Ishikawa (cell line): ENCODE results near the gene KRTCAP2.

Source experiments
- CEBPB ChIP-seq: IDR thresholded peaks from 2 replicates; pipeline ENCODE4 v1.6.1; 2012
- CREB1 ChIP-seq: IDR thresholded peaks from 2 replicates; pipeline ENCODE4 v1.6.1; 2012; ENCODE audit warnings: low read depth
- EGR1 ChIP-seq: IDR thresholded peaks from 2 replicates; pipeline ENCODE4 v1.6.1; 2012
- EP300 ChIP-seq: IDR thresholded peaks from 2 replicates; pipeline ENCODE4 v1.6.1; 2012; ENCODE audit warnings: borderline replicate concordance
- FOXM1 ChIP-seq: IDR thresholded peaks from 2 replicates; pipeline ENCODE4 v1.6.1; 2012; ENCODE audit warnings: low read depth, borderline replicate concordance
- MAX ChIP-seq: IDR thresholded peaks from 2 replicates; pipeline ENCODE4 v1.6.1; 2012
- NFIC ChIP-seq: IDR thresholded peaks from 2 replicates; pipeline ENCODE4 v1.6.1; 2012
- RAD21 ChIP-seq: IDR thresholded peaks from 2 replicates; pipeline ENCODE4 v1.6.1; 2012; ENCODE audit warnings: low read depth
- REST ChIP-seq: IDR thresholded peaks from 2 replicates; pipeline ENCODE4 v1.6.1; 2012; ENCODE audit warnings: low read depth, mild to moderate bottlenecking
- TAF1 ChIP-seq: IDR thresholded peaks from 2 replicates; pipeline ENCODE4 v1.6.1; 2012; ENCODE audit warnings: low read depth, mild to moderate bottlenecking
- TCF12 ChIP-seq: IDR thresholded peaks from 2 replicates; pipeline ENCODE4 v1.6.1; 2012; ENCODE audit warnings: low read depth
- TEAD4 ChIP-seq: IDR thresholded peaks from 2 replicates; pipeline ENCODE4 v1.6.1; 2012
- USF1 ChIP-seq: IDR thresholded peaks from 2 replicates; pipeline ENCODE4 v1.6.1; 2012
- YY1 ChIP-seq: IDR thresholded peaks from 2 replicates; pipeline ENCODE4 v1.6.1; 2012; ENCODE audit warnings: low read depth
- ZBTB7A ChIP-seq: IDR thresholded peaks from 2 replicates; pipeline ENCODE4 v1.6.1; 2012; ENCODE audit warnings: low read depth

The KRTCAP2 gene

GRCh38 chr1:155172732-155173477 is at the start of gene KRTCAP2:
KRTCAP2 (minus strand) TSS chr1:155173304; CDS start chr1:155173224, 80 bp downstream.
- TF ChIP-seq YY1: peak; percentile 45; the same call in 1 of the 2 replicates
- TF ChIP-seq EP300: no peak; the same call in 1 of the 2 replicates
- no peak for TF ChIP-seq USF1
- no peak for TF ChIP-seq FOXM1
- TF ChIP-seq EGR1: no peak
- TF ChIP-seq MAX: no peak
- TF ChIP-seq CREB1: 0 out of 2 replicates have a peak, but pooled peaks have one; percentile 15
- TF ChIP-seq CEBPB: no peak
- TF ChIP-seq REST: no peak
- peak; percentile 29; the same call in 1 of the 2 replicates for TF ChIP-seq RAD21
- TF ChIP-seq TAF1: peak; percentile 85
- TF ChIP-seq TCF12: no peak; the same call in none of the 2 replicates
- TF ChIP-seq ZBTB7A: peak; percentile 80
- no peak for TF ChIP-seq TEAD4
- peak; percentile 23; the same call in 1 of the 2 replicates for TF ChIP-seq NFIC

GRCh38 chr1:155219592-155220031 is 46.5 kb upstream of the KRTCAP2 start:
- no peak for TF ChIP-seq TEAD4
- TF ChIP-seq CREB1: no peak
- no peak for TF ChIP-seq TCF12
- no peak for TF ChIP-seq TAF1
- peak; percentile 96 for TF ChIP-seq USF1
- TF ChIP-seq YY1: peak; percentile 96
- peak; percentile 71; the same call in 1 of the 2 replicates for TF ChIP-seq EGR1
- TF ChIP-seq MAX: no peak

- TF ChIP-seq NFIC (no peak), TCF12 (no peak), ZBTB7A (no peak), EGR1 (peak; percentile 71; the same call in 1 of the 2 replicates), CREB1 (no peak), EP300 (no peak), TEAD4 (no peak), RAD21 (no peak), FOXM1 (no peak), MAX (no peak), REST (no peak), USF1 (peak; percentile 99), TAF1 (no peak), CEBPB (no peak), YY1 (peak; percentile 98)
Observed at GRCh38 chr1:155218854-155219591, 45.9 kb upstream of the KRTCAP2 start.

GRCh38 chr1:155210314-155211104 is 37.4 kb upstream of the KRTCAP2 start:
- TF ChIP-seq FOXM1: no peak
- no peak for TF ChIP-seq ZBTB7A
- TF ChIP-seq TAF1: no peak
- no peak for TF ChIP-seq TEAD4
- TF ChIP-seq EP300: no peak
- no peak for TF ChIP-seq CREB1
- no peak for TF ChIP-seq REST
- no peak for TF ChIP-seq CEBPB
